NCI-H2196 treated with DMSO at 0.1 percent for 48 hours (cell line): ENCODE results near the gene MYADML2.
A peak's percentile ranks its signal among the peaks of the same experiment; 100 is the strongest.
"Not testable (repeated sequence)": the region's sequence is repeated elsewhere in the genome, so short reads cannot be mapped to it uniquely, and the experiment has no call there.

Source experiments
- DNase-seq: peaks from one replicate; lab custom pipeline; 2025; ENCODE audit not compliant: unreplicated experiment; lab: John Stamatoyannopoulos, UW

The MYADML2 gene

GRCh38 chr17:81947189-81947588, at the start of gene MYADML2:
MYADML2 (minus strand) TSS chr17:81947233; CDS start chr17:81941741, 5,492 bp downstream.
- no peak for DNase-seq

GRCh38 chr17:81996232-81996756, 49.3 kb upstream of the MYADML2 start:
- no peak for DNase-seq

- DNase-seq: no peak
Measured at GRCh38 chr17:81995463-81996231, 48.6 kb upstream of the MYADML2 start.

GRCh38 chr17:81994593-81995462, 47.8 kb upstream of the MYADML2 start:
- DNase-seq: no peak

- DNase-seq: no peak
Measured at GRCh38 chr17:81993729-81994592, 46.9 kb upstream of the MYADML2 start.

- DNase-seq: no peak
Measured at GRCh38 chr17:81992306-81993102, 45.5 kb upstream of the MYADML2 start.

GRCh38 chr17:81991684-81992305, 44.8 kb upstream of the MYADML2 start:
- DNase-seq: peak; percentile 96

GRCh38 chr17:81990836-81991683, 44.0 kb upstream of the MYADML2 start:
- DNase-seq: no peak

GRCh38 chr17:81987161-81987770, 40.2 kb upstream of the MYADML2 start:
- no peak for DNase-seq

GRCh38 chr17:81986606-81987005, 39.6 kb upstream of the MYADML2 start:
- no peak for DNase-seq

- no peak for DNase-seq
Measured at GRCh38 chr17:81984773-81985410, 37.9 kb upstream of the MYADML2 start.

- DNase-seq: no peak
Measured at GRCh38 chr17:81983639-81984373, 36.8 kb upstream of the MYADML2 start.

- DNase-seq: no peak
Measured at GRCh38 chr17:81983011-81983638, 36.1 kb upstream of the MYADML2 start.

- DNase-seq: not testable (repeated sequence)
Measured at GRCh38 chr17:81981511-81981910, 34.5 kb upstream of the MYADML2 start.

GRCh38 chr17:81980707-81981343, 33.8 kb upstream of the MYADML2 start:
- no peak for DNase-seq

GRCh38 chr17:81980122-81980521, 33.1 kb upstream of the MYADML2 start:
- DNase-seq: no peak
